NCI-H526 (cell line): Measurements from ENCODE around the gene PLEKHA8.

ENCODE experiments used
- DNase-seq, 2 experiments: peaks; one replicate each; lab custom pipeline; 2025; lab: John Stamatoyannopoulos, UW

PLEKHA8 gene

DNA sequence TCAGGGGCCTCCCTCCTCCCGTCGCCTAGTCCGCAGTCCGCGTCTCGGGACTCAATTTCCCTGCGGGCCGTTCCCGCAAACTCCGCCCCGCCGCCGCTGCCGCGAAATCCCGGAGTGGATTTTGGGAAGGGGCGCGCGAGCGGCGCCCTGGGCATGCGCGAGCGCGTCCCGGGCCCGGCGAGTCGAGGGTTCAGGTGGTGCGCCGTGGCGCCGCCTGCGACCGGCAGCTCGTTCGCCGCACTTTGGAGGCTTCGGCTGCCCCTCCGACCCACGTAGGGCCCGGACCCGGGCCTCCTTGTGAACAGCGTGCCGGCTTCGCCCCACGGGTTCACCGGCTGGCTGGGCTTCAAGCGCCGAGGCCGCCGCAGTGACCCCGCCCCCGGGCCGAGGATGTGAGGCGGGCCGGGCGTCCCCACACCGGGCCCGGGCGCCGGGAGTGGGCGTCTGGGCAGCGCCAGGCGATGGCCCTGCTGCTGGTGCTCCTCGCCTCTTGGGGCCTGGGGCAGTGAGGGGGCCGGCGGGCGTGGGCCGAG lies at the start of gene PLEKHA8:
Gene PLEKHA8 (plus strand): TSS at position 197 of the 533 bp plus-strand sequence. CDS start 351 bp downstream, outside the sequence.
- DNase-seq: peak; percentile 80 to 94

DNA sequence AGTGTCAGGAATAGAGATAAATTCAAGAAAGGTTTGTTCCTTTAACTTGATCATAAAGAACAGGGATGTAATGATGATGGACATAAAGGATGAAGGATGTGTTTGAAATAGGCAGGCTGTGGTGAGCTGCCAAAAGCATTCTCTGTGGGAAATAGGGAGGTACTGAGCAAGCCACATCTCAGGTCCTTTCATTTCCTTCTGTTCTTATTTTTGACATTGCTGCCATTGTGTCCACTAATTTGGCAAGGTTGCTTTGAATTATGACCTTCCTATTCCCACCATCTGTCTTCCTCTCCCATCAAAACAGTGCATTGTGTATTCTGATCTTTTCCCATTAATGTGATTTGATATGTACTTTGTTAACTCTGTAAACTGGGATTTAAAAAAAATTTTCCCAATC lies 48.1 kb upstream of the PLEKHA8 start:
- no peak for DNase-seq

GRCh38 chr7:29987083-29987482 lies 41.1 kb upstream of the PLEKHA8 start:
- peak; percentile 32 to 64 for DNase-seq

DNA sequence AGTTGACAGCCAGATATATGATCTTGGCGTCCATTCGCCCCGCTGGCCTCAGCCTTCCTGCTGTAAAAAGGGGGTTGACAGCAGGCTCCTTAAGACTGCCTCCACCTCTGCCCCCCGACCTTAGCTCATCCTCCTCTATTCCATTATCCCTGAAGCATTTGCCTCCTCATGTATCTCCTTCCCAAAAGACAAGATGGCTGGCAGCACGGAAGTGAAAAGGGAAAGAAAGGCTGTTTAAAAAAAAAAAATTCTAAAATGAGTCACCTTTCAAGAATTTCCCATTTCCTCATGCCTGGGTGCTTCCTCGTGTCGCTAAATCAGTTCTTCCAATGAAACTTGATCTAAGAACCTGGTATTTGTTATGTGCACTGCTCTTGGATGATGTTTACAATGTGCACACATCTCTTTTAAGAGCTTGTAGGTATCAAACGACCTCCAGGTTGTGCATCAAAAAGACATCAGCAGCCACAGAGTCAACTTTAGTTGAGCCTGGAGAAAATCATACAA lies 40.3 kb upstream of the PLEKHA8 start:
- peak; percentile 38 to 57 for DNase-seq

GRCh38 chr7:29988424-29989256 lies 39.6 kb upstream of the PLEKHA8 start:
- DNase-seq: peak; percentile 69 to 86

DNA sequence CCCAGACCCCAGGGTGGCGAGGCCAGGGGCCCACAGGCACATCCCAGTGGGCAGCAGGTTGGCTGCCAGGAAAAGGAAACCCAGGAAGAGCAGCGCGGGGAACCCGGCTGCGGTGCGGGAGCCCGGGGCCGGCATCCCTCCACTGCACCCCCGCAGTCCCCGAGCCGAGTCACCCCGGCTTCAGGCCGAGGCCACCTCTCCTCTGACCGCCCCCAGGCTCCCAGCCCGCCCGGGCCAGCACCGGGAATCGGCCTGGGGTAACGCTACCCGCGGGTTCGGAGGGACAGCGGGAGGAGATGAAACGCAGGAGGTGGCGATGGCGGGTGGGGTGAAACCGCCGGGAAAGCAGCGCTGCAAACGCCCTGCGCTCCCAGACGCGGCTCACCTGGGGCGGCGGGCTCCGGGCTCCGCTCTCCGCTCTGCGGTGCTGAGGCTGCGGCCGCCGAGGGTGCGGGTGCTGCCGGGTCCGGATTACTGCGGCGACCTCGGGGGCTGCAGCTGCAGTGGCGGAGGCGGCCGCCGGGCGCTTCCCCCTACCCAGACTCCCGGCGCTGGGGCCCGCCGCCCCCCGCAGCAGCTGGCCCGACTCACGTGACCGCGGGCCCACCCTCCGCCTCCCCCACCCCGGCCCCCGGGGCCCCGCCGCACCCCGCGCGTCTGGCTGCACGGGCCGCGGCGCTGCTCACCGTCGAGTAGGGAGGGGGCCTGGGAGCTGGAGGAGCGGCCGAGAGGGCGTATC lies 38.8 kb upstream of the PLEKHA8 start, which contains the start of gene SCRN1:
Gene SCRN1 (minus strand): TSS at position 545 of the 739 bp plus-strand sequence. CDS start 20,734 bp downstream, outside the sequence.
- DNase-seq: peak; percentile 46 to 68

DNA sequence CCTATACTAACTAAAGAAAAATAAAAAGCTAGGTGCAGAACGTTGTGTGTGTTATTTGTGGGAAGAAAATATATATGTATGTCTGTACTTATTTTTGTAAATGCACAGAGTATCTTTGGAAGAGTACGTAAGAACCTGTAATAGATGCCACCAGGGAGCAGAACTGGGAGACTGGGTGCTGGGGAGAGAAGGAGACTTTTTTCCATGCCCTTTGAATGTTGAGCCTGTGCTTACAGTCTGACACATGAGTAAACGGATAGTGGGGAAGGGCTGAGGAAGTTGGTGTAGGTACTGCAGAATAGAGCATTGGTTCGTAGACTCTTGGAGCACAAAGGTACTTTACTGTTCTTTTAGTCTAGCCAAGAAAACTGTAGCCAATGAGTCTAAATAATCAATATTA lies 37.3 kb upstream of the PLEKHA8 start:
- peak in 1 of 2 experiments; percentile 16 for DNase-seq

DNA sequence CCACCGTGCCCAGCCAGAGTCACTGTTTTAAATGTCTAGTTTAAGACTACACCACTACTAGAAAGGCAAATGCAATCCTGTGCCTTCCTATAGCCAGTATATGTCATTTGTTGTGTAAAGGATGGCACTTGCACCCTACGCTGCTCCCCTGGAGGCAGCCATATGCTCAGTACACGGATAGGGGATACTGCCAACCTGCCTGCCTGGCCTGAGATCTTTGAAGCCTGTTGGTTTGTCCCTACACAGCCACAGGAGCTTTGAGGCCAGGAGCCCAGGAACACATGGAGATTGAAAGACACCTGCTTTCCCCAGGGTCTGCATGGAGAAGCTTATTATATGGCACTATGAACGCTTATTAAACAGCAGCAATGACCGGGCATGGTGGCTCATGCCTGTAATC lies 36.3 kb upstream of the PLEKHA8 start:
- DNase-seq: no peak

GRCh38 chr7:29993140-29993539 lies 35.1 kb upstream of the PLEKHA8 start:
- DNase-seq: no peak

- no peak for DNase-seq
Observed at GRCh38 chr7:29995652-29996051, 32.6 kb upstream of the PLEKHA8 start.

DNA sequence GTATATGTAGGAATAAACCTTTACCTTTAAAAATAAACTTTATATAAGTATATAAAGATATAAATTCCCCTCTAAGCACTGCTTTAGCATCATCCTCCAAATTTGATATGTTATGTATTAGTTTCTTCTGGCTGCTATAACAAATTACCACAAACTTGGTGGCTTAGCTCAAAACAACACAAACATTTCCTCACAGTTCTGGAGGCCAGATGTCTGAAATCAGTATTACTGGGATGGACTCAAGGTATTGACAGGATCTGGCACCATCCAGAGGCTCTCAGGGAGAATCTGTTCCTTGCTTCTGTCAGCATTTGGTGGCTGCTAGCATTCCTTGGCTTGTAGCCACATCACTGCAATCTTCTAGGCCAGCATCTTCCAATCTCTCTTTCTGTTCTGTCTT lies 31.9 kb upstream of the PLEKHA8 start:
- DNase-seq: no peak

DNA sequence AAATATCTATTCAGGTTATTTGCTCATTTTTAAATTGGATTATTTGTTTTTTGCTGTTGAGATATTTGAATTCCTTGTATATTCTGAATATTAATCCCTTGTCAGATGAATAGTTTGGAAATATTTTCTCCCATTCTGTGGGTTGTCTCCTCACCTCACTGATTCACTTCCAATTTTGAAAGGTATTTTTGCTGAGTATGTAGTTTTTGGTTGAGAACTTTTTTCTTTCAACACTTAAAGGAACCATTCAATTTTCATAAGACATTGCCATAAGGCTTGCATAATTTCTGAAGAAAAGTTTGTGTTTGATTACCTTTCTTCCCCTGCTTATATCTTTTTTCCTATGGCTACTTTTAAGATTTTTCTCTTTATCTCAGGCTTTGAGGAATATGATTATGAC lies 29.7 kb upstream of the PLEKHA8 start:
- no peak for DNase-seq

- DNase-seq: no peak
Observed at GRCh38 chr7:30001998-30002397, 26.2 kb upstream of the PLEKHA8 start.

- no peak for DNase-seq
Observed at GRCh38 chr7:30003098-30003497, 25.1 kb upstream of the PLEKHA8 start.

DNA sequence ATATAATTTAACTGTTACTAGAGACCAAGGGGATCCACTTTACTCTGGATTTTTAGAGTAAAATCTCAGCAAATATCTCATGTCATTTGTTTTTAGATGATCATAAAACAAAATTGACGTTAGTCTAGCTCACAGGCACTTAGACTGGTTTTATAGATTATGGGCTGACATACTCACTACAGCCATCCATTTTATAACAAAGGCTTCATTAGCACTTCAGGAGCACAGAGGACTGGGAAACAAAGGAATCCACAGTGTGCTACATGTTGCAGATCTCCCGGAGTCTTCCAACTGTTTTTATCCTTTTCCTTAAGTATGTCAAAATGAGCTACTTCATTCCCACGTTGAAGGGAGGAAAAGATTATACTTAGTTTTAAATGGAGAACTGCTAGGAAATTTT lies 22.7 kb upstream of the PLEKHA8 start:
- DNase-seq: no peak

DNA sequence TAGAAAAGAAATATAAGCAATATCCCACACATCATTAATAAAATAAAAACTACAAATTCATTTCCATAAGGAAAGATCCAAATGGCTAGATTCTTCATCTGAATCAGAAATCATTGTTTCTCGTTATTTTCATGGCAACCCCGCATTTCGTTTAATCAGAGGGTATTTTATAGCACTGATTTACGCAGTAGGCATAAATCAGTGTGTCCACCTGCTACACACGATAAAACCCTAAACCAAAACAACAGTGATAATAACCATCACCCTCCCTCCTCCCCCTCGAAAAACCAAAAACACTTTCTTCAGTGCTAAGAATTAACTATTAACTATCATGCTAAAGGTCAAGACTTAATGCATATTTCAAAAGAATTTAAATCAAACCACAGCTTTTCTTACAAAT lies 18.2 kb upstream of the PLEKHA8 start:
- DNase-seq: no peak

- peak in 1 of 2 experiments; percentile 12 for DNase-seq
Observed at GRCh38 chr7:30012757-30013156, 15.5 kb upstream of the PLEKHA8 start.

GRCh38 chr7:30018451-30018850 lies 9.8 kb upstream of the PLEKHA8 start:
- no peak for DNase-seq

GRCh38 chr7:30019387-30019786 lies 8.8 kb upstream of the PLEKHA8 start:
- DNase-seq: no peak

GRCh38 chr7:30019960-30020359 lies 8.3 kb upstream of the PLEKHA8 start:
- no peak for DNase-seq

DNA sequence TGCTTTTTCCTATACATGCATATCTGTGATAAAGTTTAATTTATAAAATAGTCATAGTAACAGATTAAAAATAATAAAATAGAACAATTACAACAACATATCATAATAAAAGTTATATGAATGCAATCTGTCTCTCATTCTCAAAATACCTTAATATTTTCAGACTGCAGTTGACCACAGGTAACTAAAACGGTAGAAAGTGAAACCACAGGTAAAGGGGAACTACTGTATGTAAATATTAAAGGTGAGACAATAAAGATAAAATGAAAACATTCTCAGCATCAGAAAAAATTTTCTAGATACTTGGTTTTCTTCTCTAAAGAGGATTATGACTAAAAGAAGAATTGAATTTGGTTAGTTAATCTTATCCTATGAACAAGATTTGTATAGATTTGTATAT lies 7.7 kb upstream of the PLEKHA8 start:
- no peak for DNase-seq

DNA sequence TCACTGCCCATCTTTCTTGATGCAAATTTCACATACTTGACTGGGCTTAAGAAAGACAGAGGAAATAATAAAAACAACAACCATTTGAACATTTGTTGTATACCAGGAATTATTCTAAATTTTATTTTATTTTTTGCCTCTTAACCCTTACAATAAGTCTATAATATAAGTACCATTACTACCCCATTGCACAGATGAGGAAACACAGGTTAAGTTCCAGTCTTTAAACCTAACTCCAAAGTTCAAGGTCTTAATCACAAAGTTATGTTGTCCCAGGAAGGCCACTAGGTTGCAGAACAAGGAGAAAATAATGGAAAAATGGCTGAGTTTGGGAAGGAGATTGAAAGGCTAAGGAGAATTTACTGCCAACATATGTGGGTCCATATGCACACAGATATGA lies 5.2 kb upstream of the PLEKHA8 start:
- no peak for DNase-seq

DNA sequence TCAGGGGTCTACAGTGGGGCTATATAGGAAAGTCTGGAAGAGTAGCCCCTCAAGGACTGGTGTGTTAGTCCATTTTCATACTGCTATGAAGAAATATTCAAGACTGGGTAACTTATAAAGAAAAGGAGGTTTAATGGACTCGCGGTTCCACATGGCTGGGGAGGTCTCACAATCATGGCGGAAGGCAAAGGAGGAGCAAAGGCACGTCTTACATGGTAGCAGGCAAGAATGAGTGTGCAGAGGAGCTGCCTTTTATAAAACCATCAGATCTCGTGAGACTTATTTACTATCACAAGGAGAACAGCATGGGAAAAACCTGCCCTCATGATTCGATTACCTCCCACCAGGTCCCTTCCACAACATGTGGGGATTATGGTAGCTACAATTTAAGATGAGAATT lies 4.7 kb upstream of the PLEKHA8 start:
- no peak for DNase-seq
